Right lobe of liver (tissue), 4 donors: ENCODE data around the gene NEDD9.

Experiments used
- POLR2A ChIP-seq: fragments of 450-650 bp; IDR thresholded peaks from one replicate; pipeline ENCODE4 v1.6.1; 2017; ENCODE audit warnings: antibody characterized with exemption, mild to moderate bottlenecking
- TF ChIP-seq, protein P1 (sequence below), 4 donors: fragments of 200-600 bp in 3 of 4; fragments of 450-650 bp in 1 of 4; IDR thresholded peaks; one replicate each; pipeline versions ENCODE4 v1.5.1 to v1.8.0; 2016 to 2022; ENCODE audit warnings: antibody characterized with exemption in 4 of 4, mild to moderate bottlenecking in 2 of 4
- donor health status: DM: no; HTN: no; CAD: no.
- donor health status: DM: no; HTN: no; CAD: no.
- donor health status: DM: no; HTN: yes; CAD: no.

DNA sequence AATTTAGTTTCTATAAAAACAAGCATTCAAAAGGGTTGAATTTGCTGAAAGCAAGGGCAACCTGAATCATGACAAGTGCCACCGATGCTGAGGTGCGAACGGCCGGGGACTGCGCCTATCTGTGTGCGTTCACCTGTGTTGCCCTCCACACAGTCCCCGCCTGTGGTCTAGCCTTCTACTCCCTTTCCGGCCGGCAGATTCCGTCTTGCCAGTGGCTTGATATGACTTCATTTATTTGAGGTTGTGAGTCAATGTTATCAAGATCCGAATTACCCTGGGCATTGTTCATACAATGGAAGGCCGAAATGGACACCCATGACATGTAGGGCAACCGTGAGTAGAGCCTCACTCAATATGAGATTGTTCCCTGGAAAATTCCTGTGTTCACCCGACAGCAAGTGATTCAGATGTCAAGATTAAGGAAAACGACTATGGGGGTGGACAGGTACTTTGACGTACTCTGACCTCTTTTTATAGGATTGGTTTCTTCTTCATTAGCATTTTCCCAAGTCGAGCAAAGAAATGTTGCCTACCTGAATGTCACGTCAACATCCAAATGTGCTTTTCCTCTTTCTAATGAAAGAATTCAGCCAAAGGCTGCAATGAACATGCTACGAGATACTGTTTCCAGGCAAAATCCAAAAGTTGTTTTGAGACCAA lies 41.1 kb upstream of the NEDD9 start:
- TF ChIP-seq, protein P1, sequence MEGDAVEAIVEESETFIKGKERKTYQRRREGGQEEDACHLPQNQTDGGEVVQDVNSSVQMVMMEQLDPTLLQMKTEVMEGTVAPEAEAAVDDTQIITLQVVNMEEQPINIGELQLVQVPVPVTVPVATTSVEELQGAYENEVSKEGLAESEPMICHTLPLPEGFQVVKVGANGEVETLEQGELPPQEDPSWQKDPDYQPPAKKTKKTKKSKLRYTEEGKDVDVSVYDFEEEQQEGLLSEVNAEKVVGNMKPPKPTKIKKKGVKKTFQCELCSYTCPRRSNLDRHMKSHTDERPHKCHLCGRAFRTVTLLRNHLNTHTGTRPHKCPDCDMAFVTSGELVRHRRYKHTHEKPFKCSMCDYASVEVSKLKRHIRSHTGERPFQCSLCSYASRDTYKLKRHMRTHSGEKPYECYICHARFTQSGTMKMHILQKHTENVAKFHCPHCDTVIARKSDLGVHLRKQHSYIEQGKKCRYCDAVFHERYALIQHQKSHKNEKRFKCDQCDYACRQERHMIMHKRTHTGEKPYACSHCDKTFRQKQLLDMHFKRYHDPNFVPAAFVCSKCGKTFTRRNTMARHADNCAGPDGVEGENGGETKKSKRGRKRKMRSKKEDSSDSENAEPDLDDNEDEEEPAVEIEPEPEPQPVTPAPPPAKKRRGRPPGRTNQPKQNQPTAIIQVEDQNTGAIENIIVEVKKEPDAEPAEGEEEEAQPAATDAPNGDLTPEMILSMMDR (IDR thresholded peaks at IDR 0.05): no peak
- no peak for TF ChIP-seq POLR2A
